Measurements from ENCODE around the gene OS9. TPM values are rescaled to one million over a fixed set of nuclear protein-coding genes. Genes with fewer than 3 reads are reported as not detected.
"Not testable (repeated sequence)": the region's sequence is repeated elsewhere in the genome, so short reads cannot be mapped to it uniquely, and the experiment has no call there.

OS9 gene
- total RNA-seq = 230 TPM

GRCh38 chr12:57693659-57694458 is at the start of gene OS9:
TSS of gene OS9 (plus strand) at chr12:57694132. CDS start at chr12:57694162, 30 bp downstream.
- peak; percentile 99 for ATAC-seq
- DNase-seq (ENCODE audit: low spot score) = peak; percentile 97
- intact Hi-C loops (cut with DNase I) = no loop called here

- ATAC-seq; DNase-seq (ENCODE audit: low spot score); intact Hi-C loops (cut with DNase I): not testable (repeated sequence)
Measured at GRCh38 chr12:57645990-57646658, 47.8 kb upstream of the OS9 start.

GRCh38 chr12:57646659-57647049 is 47.3 kb upstream of the OS9 start:
- ATAC-seq; DNase-seq (ENCODE audit: low spot score); intact Hi-C loops (cut with DNase I): not testable (repeated sequence)

GRCh38 chr12:57654042-57654441 is 39.9 kb upstream of the OS9 start:
- ATAC-seq (no peak), DNase-seq (ENCODE audit: low spot score) (no peak)
- intact Hi-C loops (cut with DNase I) = loop anchor here (10.0 kb wide), 1 partner anchor 551 kb away; no protein-coding TSS in a partner anchor

GRCh38 chr12:57655541-57656240 is 38.2 kb upstream of the OS9 start:
- DNase-seq (ENCODE audit: low spot score) (no peak), ATAC-seq (no peak)
- intact Hi-C loops (cut with DNase I) = loop anchor here (10.0 kb wide), 1 partner anchor 549 kb away; no protein-coding TSS in a partner anchor

GRCh38 chr12:57656408-57656807 is 37.5 kb upstream of the OS9 start:
- ATAC-seq; DNase-seq (ENCODE audit: low spot score): not testable (repeated sequence)
- intact Hi-C loops (cut with DNase I) = loop anchor here (10.0 kb wide), 1 partner anchor 548 kb away; no protein-coding TSS in a partner anchor

GRCh38 chr12:57657744-57658143 is 36.2 kb upstream of the OS9 start:
- intact Hi-C loops (cut with DNase I) = loop anchor here (10.0 kb wide), 1 partner anchor 547 kb away; no protein-coding TSS in a partner anchor
- DNase-seq (ENCODE audit: low spot score) (no peak), ATAC-seq (peak; percentile 83)

GRCh38 chr12:57658890-57659289 is 35.0 kb upstream of the OS9 start:
- no peak for DNase-seq (ENCODE audit: low spot score)
- intact Hi-C loops (cut with DNase I) = loop anchor here (10.0 kb wide), 1 partner anchor 546 kb away; no protein-coding TSS in a partner anchor
- no peak for ATAC-seq

- DNase-seq (ENCODE audit: low spot score) = no peak
- no peak for ATAC-seq
- intact Hi-C loops (cut with DNase I) = no loop called here
Measured at GRCh38 chr12:57661376-57661775, 32.6 kb upstream of the OS9 start.

- ATAC-seq; intact Hi-C loops (cut with DNase I): not testable (repeated sequence)
- peak; percentile 60 for DNase-seq (ENCODE audit: low spot score)
Measured at GRCh38 chr12:57665066-57665820, 28.7 kb upstream of the OS9 start.

GRCh38 chr12:57666897-57667296 is 27.0 kb upstream of the OS9 start:
- intact Hi-C loops (cut with DNase I) = no loop called here
- DNase-seq (ENCODE audit: low spot score) = no peak
- no peak for ATAC-seq

- ATAC-seq; intact Hi-C loops (cut with DNase I); DNase-seq (ENCODE audit: low spot score): not testable (repeated sequence)
Measured at GRCh38 chr12:57669691-57670090, 24.2 kb upstream of the OS9 start.

GRCh38 chr12:57671811-57672210 is 22.1 kb upstream of the OS9 start:
- intact Hi-C loops (cut with DNase I); DNase-seq (ENCODE audit: low spot score); ATAC-seq: not testable (repeated sequence)

GRCh38 chr12:57672801-57673200 is 21.1 kb upstream of the OS9 start:
- DNase-seq (ENCODE audit: low spot score) (no peak), ATAC-seq (no peak)
- intact Hi-C loops (cut with DNase I) = no loop called here

- DNase-seq (ENCODE audit: low spot score) (no peak), ATAC-seq (no peak)
- intact Hi-C loops (cut with DNase I) = no loop called here
Measured at GRCh38 chr12:57674691-57675090, 19.2 kb upstream of the OS9 start.

GRCh38 chr12:57677947-57678346 is 16.0 kb upstream of the OS9 start:
- ATAC-seq; intact Hi-C loops (cut with DNase I); DNase-seq (ENCODE audit: low spot score): not testable (repeated sequence)

- DNase-seq (ENCODE audit: low spot score) = no peak
- intact Hi-C loops (cut with DNase I) = no loop called here
- ATAC-seq = no peak
Measured at GRCh38 chr12:57679697-57680096, 14.2 kb upstream of the OS9 start.

- ATAC-seq (no peak), DNase-seq (ENCODE audit: low spot score) (no peak)
- intact Hi-C loops (cut with DNase I) = no loop called here
Measured at GRCh38 chr12:57687862-57688261, 6.1 kb upstream of the OS9 start.

GRCh38 chr12:57688931-57689330 is 5.0 kb upstream of the OS9 start:
- intact Hi-C loops (cut with DNase I) = no loop called here
- no peak for ATAC-seq

More at GRCh38 chr12:57688931-57689330, 5.0 kb upstream of the OS9 start:
- no peak for DNase-seq (ENCODE audit: low spot score)
